HG02981 (cell line): ENCODE results near the gene AFG1L.
"Not testable (repeated sequence)": the region's sequence is repeated elsewhere in the genome, so short reads cannot be mapped to it uniquely, and the experiment has no call there.

Experiments
- ATAC-seq: cut with Tn5 transposase; IDR thresholded peaks from one replicate; pipeline ENCODE4 v1.9.1; 2021; ENCODE audit warnings: mild to moderate bottlenecking, moderate library complexity; ENCODE audit not compliant: unreplicated experiment

Gene AFG1L

DNA sequence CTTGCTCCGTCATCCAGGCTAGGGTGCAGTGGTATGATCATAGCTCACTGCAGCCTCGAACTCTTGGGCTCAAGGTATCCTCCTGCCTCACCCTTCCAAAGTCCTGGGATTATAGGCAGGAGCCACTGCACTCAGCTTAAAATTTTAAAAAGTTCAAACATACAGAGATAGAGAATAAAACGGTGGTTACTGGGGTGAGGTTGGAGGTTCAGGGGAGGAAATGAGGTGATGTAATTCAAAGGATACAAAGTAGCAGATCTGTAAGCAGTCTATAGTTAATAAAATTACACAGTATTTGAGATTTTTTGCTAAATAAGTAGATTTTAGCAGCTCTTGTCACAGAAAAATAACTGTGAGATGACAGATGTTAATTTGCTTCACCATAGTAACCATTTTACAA lies 7.5 kb upstream of the AFG1L start:
- no peak for ATAC-seq

- no peak for ATAC-seq
These were observed 6.1 kb upstream of the AFG1L start for GRCh38 chr6:108288742-108289141.

DNA sequence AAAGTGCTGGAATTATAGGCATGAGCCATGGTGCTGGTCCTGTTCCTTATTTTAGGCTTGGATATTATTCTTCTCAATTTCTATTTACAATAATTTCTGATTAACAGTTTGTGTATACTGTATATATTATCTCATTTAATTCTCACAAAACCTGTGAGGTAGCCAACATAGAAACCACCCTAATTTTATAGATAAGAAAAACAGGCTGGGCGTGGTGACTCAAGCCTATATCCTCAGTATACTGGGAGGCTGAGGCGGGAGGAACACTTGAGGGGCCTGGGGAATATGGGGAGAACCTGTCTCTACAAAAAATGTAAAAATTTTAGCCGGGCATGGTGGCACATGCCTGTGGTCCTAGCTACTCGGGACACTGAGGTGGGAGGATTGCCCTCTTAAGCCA lies 3.8 kb upstream of the AFG1L start:
- no peak for ATAC-seq

- ATAC-seq = not testable (repeated sequence)
These were observed 2.3 kb upstream of the AFG1L start for GRCh38 chr6:108292561-108292960.

- no peak for ATAC-seq
These were observed 1.1 kb upstream of the AFG1L start for GRCh38 chr6:108293527-108294296.

DNA sequence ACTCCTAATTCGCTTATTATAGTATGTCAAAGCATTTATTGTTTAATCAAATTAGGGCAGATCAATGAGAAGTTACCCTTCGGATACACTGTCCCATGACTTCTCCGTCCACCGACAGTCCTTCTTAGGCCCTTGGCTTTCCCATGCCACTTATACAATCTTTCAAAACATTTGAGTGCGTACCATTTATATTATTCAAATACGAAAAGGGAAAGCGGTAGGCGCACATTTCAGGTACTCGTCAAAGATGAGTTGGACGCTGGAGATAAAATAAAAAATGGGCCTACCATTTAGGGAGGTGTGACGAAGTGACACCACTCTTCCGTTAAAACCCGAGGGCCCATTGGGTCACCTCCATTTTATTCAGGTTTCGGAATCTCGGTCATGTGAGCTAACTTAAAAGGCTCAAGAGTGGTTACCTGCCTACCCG lies 542 bp upstream of the AFG1L start:
- peak; percentile 7 for ATAC-seq

DNA sequence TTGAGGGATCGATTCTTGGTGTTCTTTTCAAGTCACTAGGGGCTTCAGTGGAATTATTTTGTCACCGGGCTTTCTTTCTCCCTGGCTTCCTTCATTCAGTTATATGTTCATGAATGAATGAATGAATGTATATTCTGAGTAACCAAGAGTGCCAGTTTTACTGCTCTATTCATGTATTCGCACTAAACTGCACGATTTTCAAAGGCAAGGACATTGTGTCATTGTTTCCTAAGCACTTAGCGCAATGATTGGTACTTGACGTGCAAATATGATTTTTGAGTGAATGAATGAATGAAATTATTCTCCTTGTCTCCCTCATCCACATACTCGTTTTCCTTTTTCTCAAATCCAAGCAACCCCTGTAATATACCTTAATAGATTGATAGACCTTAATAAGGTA lies 822 bp downstream of the AFG1L start:
- ATAC-seq = no peak

GRCh38 chr6:108302386-108302785 lies 7.5 kb downstream of the AFG1L start:
- no peak for ATAC-seq

DNA sequence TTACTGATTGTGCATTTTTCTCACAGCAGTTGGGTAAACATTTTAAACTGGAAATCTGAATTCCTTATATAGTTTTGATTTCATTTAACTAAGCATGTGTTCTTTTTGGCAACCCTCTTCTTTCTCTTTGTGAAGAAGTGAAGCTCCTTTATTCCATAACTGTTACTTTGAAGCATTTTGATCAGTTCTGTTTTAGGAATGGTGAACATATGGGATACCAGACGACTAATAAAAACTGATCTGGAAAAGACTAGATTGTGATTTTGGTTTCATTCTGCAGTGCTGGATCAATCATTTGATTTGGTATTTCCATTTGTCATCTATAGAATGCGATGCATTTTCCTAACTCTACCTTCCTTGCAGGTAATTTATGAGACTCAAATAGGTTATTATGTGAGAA lies 9.8 kb downstream of the AFG1L start:
- ATAC-seq = no peak

DNA sequence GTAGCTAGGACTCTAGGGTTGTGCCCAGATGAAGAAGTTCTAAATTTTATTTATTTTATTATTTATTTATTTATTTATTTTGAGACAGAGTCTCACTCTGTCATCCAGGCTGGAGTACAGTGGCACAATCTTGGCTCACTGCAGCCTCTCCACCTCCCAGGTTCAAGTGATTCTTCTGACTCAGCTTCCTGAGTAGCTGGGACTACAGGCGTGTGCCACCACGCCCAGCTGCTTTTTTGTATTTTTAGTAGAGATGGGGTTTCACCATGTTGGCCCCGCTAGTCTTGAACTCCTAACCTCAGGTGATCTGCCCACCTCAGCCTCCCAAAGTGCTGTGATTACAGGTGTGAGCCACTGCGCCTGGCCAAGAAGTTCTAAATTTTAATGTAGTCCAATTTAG lies 13.8 kb downstream of the AFG1L start:
- not testable (repeated sequence) for ATAC-seq

- no peak for ATAC-seq
These were observed 15.0 kb downstream of the AFG1L start for GRCh38 chr6:108309844-108310243.

DNA sequence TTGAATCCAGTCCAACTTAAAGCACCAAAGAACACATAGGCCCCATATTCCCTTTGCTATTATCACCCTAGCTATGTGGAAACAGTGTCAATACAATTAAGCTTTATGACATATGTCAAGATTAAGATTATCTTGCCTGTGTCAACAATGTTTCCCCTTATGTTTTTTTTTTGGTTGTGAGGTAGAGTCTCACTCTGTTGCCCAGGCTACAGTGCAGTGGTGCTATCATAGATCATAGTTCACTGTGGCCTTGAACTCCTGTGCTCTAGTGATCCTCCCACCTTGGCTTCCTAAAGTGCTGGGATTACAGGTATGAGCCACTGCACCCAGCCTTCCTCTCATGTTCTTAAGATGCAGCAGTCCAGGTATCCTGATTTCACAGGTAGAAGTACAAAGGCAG lies 17.8 kb downstream of the AFG1L start:
- ATAC-seq = no peak

DNA sequence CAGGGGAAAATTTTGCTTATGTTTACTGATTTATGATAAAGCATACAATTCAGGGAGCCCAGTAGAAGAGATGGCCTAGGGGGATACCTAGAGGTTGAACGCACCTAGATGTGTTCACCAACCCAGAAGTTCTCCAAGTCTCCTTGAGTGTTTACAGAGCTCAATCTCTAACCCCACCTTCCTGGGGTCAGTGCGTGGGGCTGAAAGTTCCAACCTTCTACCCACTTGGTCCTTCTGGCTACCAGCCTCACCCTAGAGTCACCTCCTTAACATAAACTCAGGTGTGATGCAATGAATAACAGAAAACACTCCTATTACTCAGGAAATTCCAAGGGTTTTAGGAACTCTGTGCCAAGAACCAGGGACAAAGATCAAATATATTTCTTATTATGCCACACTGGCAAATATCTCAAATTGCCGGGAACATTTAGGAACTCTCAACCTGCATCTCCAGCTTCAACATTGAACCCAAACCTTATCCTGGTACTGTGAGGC lies 26.4 kb downstream of the AFG1L start:
- ATAC-seq = no peak

- ATAC-seq = no peak
These were observed 27.9 kb downstream of the AFG1L start for GRCh38 chr6:108322728-108323127.

GRCh38 chr6:108323710-108324466 lies 29.0 kb downstream of the AFG1L start:
- ATAC-seq = no peak

DNA sequence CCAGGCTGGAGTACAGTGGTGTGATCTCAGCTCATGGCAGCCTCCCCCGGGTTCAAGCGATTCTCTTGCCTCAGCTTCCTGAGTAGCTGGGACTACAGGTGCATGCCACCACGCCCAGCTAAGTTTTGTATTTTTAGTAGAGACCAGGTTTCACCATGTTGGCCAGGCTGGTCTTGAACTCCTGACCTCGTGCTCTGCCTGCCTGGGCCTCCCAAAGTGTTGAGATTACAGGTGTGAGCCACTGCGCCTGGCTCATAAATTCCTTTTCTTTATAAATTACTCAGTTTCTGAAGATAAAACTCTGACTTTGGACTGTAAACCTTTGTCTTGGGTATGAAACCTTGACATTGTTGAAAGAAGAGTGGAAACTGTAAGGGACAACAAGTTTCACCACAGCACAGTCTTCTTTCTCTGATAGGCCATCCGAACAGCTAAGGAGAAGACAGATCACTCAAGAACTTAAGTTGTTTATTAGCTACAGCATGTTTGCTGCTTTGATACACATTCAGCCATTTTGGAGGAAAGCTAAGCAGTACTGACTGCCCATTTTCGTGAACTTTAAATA lies 35.4 kb downstream of the AFG1L start:
- not testable (repeated sequence) for ATAC-seq

- no peak for ATAC-seq
These were observed 36.0 kb downstream of the AFG1L start for GRCh38 chr6:108330806-108331205.

- no peak for ATAC-seq
These were observed 37.1 kb downstream of the AFG1L start for GRCh38 chr6:108331982-108332381.

GRCh38 chr6:108336971-108337370 lies 42.1 kb downstream of the AFG1L start:
- no peak for ATAC-seq

GRCh38 chr6:108337721-108338120 lies 42.9 kb downstream of the AFG1L start:
- ATAC-seq = no peak

- ATAC-seq = no peak
These were observed 46.5 kb downstream of the AFG1L start for GRCh38 chr6:108341372-108341771.

DNA sequence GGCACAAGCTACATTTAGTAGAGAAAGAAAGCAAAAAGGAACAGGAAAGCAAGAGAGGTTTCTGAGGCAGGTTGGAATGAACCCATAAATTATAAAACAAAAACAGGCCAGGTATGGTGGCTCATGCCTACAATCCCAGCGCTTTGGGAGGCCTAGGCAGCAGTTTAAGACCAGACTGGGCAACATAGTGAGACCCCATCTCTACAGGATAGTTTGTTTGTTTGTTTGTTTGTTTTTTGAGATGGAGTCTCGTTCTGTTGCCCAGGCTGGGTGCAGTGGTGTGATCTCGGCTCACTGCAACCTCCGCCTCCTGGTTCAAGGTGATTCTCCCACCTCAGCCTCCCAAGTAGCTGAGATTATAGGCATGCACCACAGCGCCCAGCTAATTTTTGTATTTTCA lies 49.0 kb downstream of the AFG1L start:
- no peak for ATAC-seq
